HG02588 (cell line): ENCODE results near the gene PCBP1.
"Not testable (repeated sequence)": the region's sequence is repeated elsewhere in the genome, so short reads cannot be mapped to it uniquely, and the experiment has no call there.

Experiments used
- ATAC-seq: cut with Tn5 transposase; IDR thresholded peaks from one replicate; pipeline ENCODE4 v1.9.1; 2021; ENCODE audit warnings: mild to moderate bottlenecking, moderate library complexity; ENCODE audit not compliant: unreplicated experiment

PCBP1 gene

GRCh38 chr2:70086838-70087701 lies at the start of gene PCBP1:
PCBP1 (plus strand) TSS chr2:70087477; CDS start chr2:70087744, 267 bp downstream.
- peak; percentile 34 for ATAC-seq

- ATAC-seq: no peak
Measured at GRCh38 chr2:70039366-70039765, 47.9 kb upstream of the PCBP1 start.

- no peak for ATAC-seq
Measured at GRCh38 chr2:70041663-70042062, 45.6 kb upstream of the PCBP1 start.

- ATAC-seq: no peak
Measured at GRCh38 chr2:70042246-70042645, 45.0 kb upstream of the PCBP1 start.

- ATAC-seq: no peak
Measured at GRCh38 chr2:70043252-70043875, 43.9 kb upstream of the PCBP1 start.

GRCh38 chr2:70044290-70045040 lies 42.8 kb upstream of the PCBP1 start:
- no peak for ATAC-seq

- no peak for ATAC-seq
Measured at GRCh38 chr2:70045405-70045804, 41.9 kb upstream of the PCBP1 start.

GRCh38 chr2:70045932-70046331 lies 41.3 kb upstream of the PCBP1 start:
- ATAC-seq: no peak

- no peak for ATAC-seq
Measured at GRCh38 chr2:70046534-70046933, 40.7 kb upstream of the PCBP1 start.

- ATAC-seq: no peak
Measured at GRCh38 chr2:70047451-70047850, 39.8 kb upstream of the PCBP1 start.

GRCh38 chr2:70049255-70049654 lies 38.0 kb upstream of the PCBP1 start:
- ATAC-seq: no peak

- no peak for ATAC-seq
Measured at GRCh38 chr2:70050631-70051425, 36.4 kb upstream of the PCBP1 start.

- not testable (repeated sequence) for ATAC-seq
Measured at GRCh38 chr2:70055259-70055658, 32.0 kb upstream of the PCBP1 start.

GRCh38 chr2:70061317-70061716 lies 26.0 kb upstream of the PCBP1 start:
- ATAC-seq: no peak

GRCh38 chr2:70062270-70062669 lies 25.0 kb upstream of the PCBP1 start:
- ATAC-seq: no peak

- ATAC-seq: no peak
Measured at GRCh38 chr2:70068119-70068518, 19.2 kb upstream of the PCBP1 start.

- peak; percentile 75 for ATAC-seq
Measured at GRCh38 chr2:70069049-70069448, 18.2 kb upstream of the PCBP1 start.

GRCh38 chr2:70070542-70071268 lies 16.6 kb upstream of the PCBP1 start:
- ATAC-seq: peak; percentile 67

GRCh38 chr2:70073493-70073892 lies 13.8 kb upstream of the PCBP1 start:
- ATAC-seq: no peak

- ATAC-seq: no peak
Measured at GRCh38 chr2:70078384-70078783, 8.9 kb upstream of the PCBP1 start.
